Neural crest cell (in vitro differentiated cells): ENCODE measurements around the gene PTGER1. TPM values are rescaled to one million over a fixed set of nuclear protein-coding genes. Genes with fewer than 3 reads are reported as not detected.
"Not testable (repeated sequence)": the region's sequence is repeated elsewhere in the genome, so short reads cannot be mapped to it uniquely, and the experiment has no call there.

Experiments
- DNase-seq: peaks from one replicate; pipeline ENCODE4 v3.0.0; 2021; ENCODE audit warnings: low read depth, mixed read lengths, low spot score
- H3K27ac Mint-ChIP-seq: one replicate; pipeline ENCODE4 v1.8.0; 2021; ENCODE audit warnings: mild to moderate bottlenecking, mixed read lengths; ENCODE audit not compliant: unreplicated experiment
- H3K27me3 Mint-ChIP-seq: 2 replicates; pipeline ENCODE4 v1.8.0; 2021; ENCODE audit warnings: low read depth, mild to moderate bottlenecking, mixed read lengths
- H3K36me3 Mint-ChIP-seq: 2 replicates; pipeline ENCODE4 v1.8.0; 2021; ENCODE audit warnings: low read depth, mild to moderate bottlenecking, mixed read lengths
- H3K4me1 Mint-ChIP-seq: 2 replicates; pipeline ENCODE4 v1.8.0; 2021; ENCODE audit warnings: mixed read lengths
- H3K4me3 Mint-ChIP-seq: one replicate; pipeline ENCODE4 v1.8.0; 2021; ENCODE audit warnings: mild to moderate bottlenecking, mixed read lengths
- H3K9me3 Mint-ChIP-seq: 2 replicates; pipeline ENCODE4 v1.8.0; 2021; ENCODE audit warnings: mixed read lengths
- total RNA-seq: library from RNA; stranded (reverse); gene quantifications from 2 replicates; pipeline ENCODE4 v1.2.1, GENCODE V29; 2021
- TF ChIP-seq, protein P1 (sequence below): fragments of 200-600 bp; sonication (generic); conservative IDR thresholded peaks from 2 replicates; pipeline ENCODE4 v1.5.0; 2021; ENCODE audit warnings: antibody characterized with exemption, mild to moderate bottlenecking

Gene PTGER1
- total RNA-seq, 1 donor from 2014 or later, result 0.40 TPM

DNA sequence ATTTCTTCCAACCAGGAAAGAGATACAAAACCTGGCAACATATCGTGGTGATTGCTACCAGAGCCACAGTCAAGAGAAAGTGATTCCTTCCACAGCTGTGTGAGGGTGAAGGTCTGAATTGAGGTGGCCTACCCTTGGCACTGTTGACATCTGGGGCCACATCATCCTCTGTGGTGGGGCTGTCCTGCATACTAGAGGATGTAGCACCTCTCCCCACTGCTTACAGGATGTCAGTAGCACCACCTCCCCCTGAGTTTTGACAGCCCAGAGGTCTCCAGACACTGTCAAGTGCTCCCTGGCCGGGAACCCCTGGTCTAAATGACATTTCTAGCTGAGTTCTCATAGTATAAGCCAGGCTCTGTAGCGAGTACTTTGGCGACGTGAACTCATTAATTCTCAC is 15.5 kb downstream of the PTGER1 start:
- Mint-ChIP-seq H3K4me3 (no peak overlapping the region), H3K27ac (no peak overlapping the region), H3K27me3 (no peaks in the 10 kb centered on the region), H3K4me1 (no peaks in the 10 kb centered on the region), H3K9me3 (no peaks in the 10 kb centered on the region), H3K36me3 (peaks cover 3% of the 10 kb centered on the region)
- no peak for DNase-seq
- TF ChIP-seq, protein P1, sequence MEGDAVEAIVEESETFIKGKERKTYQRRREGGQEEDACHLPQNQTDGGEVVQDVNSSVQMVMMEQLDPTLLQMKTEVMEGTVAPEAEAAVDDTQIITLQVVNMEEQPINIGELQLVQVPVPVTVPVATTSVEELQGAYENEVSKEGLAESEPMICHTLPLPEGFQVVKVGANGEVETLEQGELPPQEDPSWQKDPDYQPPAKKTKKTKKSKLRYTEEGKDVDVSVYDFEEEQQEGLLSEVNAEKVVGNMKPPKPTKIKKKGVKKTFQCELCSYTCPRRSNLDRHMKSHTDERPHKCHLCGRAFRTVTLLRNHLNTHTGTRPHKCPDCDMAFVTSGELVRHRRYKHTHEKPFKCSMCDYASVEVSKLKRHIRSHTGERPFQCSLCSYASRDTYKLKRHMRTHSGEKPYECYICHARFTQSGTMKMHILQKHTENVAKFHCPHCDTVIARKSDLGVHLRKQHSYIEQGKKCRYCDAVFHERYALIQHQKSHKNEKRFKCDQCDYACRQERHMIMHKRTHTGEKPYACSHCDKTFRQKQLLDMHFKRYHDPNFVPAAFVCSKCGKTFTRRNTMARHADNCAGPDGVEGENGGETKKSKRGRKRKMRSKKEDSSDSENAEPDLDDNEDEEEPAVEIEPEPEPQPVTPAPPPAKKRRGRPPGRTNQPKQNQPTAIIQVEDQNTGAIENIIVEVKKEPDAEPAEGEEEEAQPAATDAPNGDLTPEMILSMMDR, result no peak

DNA sequence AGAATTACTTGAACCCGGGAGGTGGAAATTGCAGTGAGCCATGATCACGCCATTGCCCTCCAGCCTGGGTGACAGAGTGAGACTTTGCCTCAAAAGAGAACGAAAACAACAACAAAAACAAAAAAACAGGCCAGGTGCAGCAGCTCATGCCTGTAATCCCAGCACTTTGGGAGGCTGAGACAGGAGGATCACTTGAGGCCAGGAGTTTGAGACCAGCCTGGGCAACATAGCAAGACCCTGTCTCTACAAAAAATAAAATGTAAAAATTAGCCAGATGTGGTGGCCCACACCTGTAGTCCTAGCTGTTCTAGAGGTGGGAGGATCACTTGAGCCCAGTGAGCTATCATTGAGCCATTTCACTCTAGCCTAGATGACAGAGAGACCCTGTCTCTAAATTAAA is 22.9 kb downstream of the PTGER1 start:
- H3K4me3 Mint-ChIP-seq, DNase-seq, H3K27me3 Mint-ChIP-seq, H3K4me1 Mint-ChIP-seq, H3K9me3 Mint-ChIP-seq, H3K27ac Mint-ChIP-seq: not testable (repeated sequence)
- peaks cover 18% of the 10 kb centered on the region for H3K36me3 Mint-ChIP-seq

DNA sequence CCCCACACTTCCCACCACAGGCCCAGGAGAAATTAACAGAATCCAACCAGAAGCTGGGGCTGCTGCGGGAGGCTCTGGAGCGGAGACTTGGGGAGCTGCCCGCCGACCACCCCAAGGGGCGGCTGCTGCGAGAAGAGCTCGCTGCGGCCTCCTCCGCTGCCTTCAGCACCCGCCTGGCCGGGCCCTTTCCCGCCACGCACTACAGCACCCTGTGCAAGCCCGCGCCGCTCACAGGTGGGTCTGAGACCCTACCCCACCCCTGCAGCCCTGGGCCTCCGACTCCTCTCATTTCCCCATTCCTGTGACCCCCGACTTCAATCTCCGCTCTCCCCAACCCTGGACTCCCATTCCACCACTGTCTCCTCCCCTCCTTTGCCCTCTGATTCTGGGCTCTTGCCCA is 24.3 kb downstream of the PTGER1 start:
- H3K4me3 Mint-ChIP-seq, result no peak overlapping the region
- H3K36me3 Mint-ChIP-seq, result peaks cover 22% of the 10 kb centered on the region
- TF ChIP-seq, protein P1, result no peak
- H3K27me3 Mint-ChIP-seq, result no peaks in the 10 kb centered on the region
- H3K4me1 Mint-ChIP-seq, result no peaks in the 10 kb centered on the region
- H3K27ac Mint-ChIP-seq, result no peak overlapping the region
- DNase-seq, result no peak
- H3K9me3 Mint-ChIP-seq, result peaks cover 4% of the 10 kb centered on the region

DNA sequence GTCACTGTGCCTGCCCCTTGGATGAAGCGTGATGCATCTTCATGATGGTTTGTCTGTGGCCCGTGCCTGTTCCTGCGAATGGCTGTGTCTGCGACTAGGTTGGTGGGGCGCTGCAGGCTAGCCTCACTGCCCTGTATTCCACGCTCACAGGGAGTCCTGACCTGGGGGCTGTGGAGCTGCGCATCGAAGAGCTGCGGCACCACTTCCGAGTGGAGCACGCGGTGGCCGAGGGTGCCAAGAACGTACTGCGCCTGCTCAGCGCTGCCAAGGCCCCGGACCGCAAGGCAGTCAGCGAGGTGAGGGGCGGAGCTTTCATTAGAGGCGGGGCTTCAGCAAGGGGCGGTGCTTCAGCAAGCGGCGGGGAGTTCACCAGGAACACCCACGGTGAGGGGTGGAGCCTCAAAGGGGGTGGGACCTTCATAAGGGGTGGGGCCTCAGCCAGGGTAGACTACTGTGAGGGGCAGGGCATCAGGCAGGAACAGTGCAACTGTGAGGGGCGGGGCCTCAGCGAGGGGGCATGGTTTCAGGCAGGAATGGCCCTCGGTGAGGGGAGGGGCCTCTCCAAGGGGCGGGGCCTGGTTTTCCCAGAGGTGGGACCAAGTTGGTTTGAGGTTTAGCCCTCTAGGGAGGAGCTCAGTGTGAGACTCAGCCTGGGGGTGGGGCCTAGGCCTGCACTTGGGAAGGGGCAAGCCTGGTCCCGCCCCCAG is 24.8 kb downstream of the PTGER1 start:
- H3K27ac Mint-ChIP-seq, result no peak overlapping the region
- no peak overlapping the region for H3K4me3 Mint-ChIP-seq
- no peak for DNase-seq
- TF ChIP-seq, protein P1, result no peak
- peaks cover 4% of the 10 kb centered on the region for H3K9me3 Mint-ChIP-seq
- H3K27me3 Mint-ChIP-seq, result no peaks in the 10 kb centered on the region
- H3K36me3 Mint-ChIP-seq, result peaks cover 22% of the 10 kb centered on the region
- no peaks in the 10 kb centered on the region for H3K4me1 Mint-ChIP-seq

DNA sequence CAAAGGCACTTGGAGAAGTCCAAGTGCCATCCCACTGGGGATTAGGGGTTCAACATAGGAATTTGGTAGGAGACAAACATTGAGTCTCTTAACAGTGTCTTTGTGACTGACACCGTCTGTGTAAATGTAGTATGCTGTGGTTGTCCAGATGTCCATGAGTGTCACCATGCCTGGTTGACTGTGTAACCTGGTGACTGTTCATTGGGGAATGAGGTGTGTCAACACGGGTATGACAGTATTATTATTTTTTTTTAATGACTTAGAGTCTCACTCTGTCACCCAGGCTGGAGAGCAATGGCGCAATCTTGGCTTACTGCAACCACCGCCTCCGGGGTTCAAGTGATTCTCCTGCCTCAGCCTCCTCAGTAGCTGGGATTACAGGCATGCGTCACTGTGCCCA is 25.8 kb downstream of the PTGER1 start:
- Mint-ChIP-seq H3K27ac (no peak overlapping the region), H3K36me3 (peaks cover 28% of the 10 kb centered on the region), H3K4me3 (no peak overlapping the region), H3K9me3 (peaks cover 4% of the 10 kb centered on the region), H3K27me3 (no peaks in the 10 kb centered on the region), H3K4me1 (no peaks in the 10 kb centered on the region)
- no peak for DNase-seq
- TF ChIP-seq, protein P1, result no peak

DNA sequence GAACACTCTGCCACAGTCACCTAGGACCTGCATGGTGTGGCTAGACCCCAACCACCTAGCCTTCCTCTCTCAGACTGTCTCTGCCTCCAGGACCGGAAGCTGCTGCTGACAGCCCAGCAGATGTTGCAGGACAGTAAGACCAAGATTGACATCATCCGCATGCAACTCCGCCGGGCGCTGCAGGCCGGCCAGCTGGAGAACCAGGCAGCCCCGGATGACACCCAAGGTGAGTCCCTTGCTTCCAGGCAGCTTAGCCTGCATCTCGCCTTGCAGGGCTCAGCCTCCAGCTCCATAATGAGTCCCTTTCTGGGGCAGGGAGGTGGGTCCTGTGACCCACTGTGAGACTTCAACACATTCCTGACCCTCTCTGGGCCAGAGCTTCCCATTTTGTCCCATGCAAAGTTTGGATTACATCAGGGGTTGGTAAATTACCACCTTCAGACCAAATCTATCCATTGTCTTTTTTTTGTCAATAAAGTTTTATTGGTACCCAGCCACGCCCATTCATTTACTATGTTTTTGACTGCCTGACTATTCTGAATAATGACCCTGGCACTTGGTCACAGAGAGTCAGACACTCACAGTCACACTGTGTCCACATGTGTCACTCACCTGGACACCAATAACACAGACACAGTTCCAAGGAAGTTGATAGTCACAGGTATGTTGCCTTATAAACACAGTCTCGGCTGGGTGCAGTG is 28.7 kb downstream of the PTGER1 start:
- H3K27ac Mint-ChIP-seq, result no peak overlapping the region
- peaks cover 4% of the 10 kb centered on the region for H3K9me3 Mint-ChIP-seq
- no peaks in the 10 kb centered on the region for H3K4me1 Mint-ChIP-seq
- DNase-seq, result no peak
- no peak overlapping the region for H3K4me3 Mint-ChIP-seq
- H3K36me3 Mint-ChIP-seq, result peaks cover 38% of the 10 kb centered on the region
- H3K27me3 Mint-ChIP-seq, result no peaks in the 10 kb centered on the region
- TF ChIP-seq, protein P1, result no peak
